Activated CD4-positive, alpha-beta T cell treated with anti-CD3 and anti-CD28 coated beads, Interleukin-2, amount 50 U/mL, for 24 hours (primary cell): ENCODE results near the gene ADAMTSL4.
"Not testable (repeated sequence)": the region's sequence is repeated elsewhere in the genome, so short reads cannot be mapped to it uniquely, and the experiment has no call there.

ENCODE experiments used
- DNase-seq, 2 donors: peaks; one replicate each; pipeline ENCODE4 v3.0.0-alpha.2; 2020; ENCODE audit warnings: low read depth in 1 of 2, low spot score in 1 of 2

The ADAMTSL4 gene

DNA sequence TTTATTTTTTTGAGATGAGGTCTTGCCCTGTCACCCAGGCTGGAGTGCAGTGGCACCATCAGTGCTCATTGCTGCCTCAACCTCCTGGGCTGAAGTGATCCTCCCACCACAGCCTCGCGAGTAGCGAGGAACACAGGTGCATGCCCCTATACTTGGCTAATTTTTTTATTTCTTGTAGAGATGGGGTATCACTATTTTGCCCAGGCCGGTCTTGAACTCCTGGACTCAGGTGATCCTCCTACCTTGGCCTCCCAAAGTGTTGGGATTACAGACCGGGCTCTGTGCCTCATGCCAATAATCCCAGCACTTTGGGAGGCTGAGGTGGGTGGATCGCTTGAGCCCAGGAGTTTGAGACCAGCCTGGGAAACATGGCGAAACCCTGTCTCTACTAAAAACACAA lies 32.2 kb downstream of the ADAMTSL4 start:
- DNase-seq = not testable (repeated sequence)

DNA sequence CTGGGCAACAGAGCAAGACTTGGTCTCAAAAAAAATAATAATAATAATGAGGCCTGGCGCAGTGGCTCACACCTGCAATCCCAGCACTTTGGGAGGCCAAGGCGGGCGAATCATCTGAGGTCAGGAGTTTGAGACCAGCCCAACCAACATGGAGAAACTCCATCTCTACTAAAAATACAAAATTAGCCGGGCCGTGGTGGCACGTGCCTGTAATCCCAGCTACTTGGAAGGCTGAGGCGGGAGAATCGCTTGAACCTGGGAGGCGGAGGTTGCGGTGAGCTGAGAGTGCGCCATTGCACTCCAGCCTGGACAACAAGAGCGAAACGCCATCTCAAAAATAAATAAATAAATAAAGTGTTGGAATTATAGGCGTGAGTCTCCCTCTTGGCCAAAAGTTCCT lies 32.8 kb downstream of the ADAMTSL4 start:
- not testable (repeated sequence) for DNase-seq

DNA sequence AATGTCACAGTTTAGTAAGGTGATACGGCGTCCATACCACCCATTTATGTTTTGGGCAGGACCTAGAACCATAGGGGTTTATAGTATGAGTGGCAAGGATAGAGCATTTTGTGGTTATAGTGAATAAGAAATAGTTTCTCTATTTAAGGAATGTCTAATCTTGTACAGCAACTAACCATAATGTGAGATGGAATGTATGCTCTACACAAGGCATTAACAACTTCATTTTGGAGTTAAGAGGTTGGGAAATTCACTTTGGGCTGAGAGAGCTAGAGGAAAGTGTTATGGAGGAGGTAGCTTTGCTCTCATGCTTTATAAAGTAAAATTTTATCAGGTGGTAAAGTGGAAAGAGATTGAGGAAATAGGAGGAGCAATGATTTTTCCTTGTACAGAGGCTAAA lies 33.2 kb downstream of the ADAMTSL4 start:
- DNase-seq = no peak

DNA sequence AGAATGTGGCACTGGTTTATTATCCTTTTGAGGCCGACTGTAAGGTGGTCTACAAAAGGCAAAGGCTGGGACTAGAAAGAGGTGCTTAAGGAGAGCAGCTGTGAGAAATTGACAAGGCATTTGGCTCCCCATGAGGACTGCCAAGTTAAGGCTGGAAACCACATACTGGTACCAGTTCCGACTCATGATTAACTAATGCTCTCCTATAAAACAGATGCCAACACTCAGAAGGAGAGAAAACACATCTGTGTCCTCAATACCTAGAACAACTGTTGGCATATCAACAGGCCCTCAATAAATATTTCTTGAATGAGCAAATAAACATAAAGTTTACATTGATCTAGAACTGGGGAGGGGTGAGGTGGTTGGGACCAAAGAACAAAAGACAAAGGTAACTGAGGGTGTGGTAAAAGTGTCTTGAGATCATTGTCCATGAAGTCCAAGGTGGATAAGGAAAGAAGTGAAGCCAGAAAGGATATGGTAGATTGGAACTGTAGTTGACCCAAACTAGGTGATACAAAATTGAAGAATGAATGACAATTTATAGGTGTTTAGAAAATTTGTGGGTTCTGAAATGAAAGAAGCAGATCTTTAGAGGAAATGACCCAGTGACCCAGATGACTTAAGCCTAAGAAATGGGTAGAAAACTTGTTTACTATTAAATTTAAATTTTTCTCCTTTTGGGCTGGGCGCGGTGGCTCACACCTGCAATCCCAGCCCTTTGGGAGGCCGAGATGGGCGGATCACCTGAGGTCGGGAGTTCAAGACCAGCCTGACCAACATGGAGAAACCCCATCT lies 47.1 kb downstream of the ADAMTSL4 start:
- DNase-seq = no peak

DNA sequence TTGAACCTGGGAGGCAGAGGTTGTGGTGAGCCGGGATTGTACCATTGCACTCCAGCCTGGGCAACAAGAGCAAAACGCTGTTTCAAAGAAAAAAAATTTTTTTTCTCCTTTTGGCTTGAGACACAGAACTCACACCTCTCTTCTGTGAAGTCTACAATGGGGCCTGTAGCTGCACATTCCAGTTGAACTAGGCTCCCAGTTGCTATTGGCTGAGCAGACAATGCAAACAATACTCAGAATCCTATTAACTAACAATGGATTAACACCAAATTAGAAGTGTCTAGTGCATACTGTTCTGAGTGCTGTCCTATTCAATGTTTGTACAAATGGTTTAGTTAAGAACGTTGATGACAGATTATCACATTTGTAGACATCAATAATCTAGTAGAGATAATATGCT lies 47.8 kb downstream of the ADAMTSL4 start:
- DNase-seq = no peak

DNA sequence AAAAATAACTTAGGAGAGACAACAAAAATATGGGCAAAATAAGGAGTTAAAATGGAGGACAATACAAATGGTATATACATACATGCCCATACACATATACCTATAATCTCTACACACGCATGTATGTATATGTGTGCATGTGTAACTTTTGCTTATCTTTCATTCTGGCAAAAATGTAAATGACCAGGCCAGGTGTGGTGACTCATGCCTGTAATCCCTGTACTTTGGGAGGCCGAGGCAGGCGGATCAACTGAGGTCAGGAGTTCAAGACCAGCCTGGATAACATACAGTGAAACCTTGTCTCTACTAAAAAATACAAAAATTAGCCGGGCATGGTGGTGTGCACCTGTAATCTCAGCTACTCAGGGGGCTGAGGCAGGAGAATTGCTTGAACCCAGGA lies 49.1 kb downstream of the ADAMTSL4 start:
- not testable (repeated sequence) for DNase-seq

DNA sequence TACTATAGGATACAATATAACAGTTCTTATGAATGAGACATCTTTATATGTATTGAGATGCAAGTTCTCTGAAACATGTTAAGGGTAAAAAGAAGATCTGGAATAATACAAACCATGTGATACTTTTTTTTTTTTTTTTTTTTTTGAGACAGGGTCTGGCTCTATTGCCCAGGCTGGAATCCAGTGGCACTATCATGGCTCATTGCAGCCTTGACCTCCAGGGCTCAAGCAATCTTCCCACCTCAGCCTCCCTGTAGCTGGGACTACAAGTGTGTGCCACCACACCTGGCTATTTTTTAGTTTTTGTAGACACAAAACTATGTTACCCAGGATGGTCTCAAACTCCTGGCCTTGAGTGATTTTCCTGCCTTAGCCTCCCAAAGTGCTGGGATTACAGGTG lies 52.3 kb downstream of the ADAMTSL4 start:
- no peak for DNase-seq

DNA sequence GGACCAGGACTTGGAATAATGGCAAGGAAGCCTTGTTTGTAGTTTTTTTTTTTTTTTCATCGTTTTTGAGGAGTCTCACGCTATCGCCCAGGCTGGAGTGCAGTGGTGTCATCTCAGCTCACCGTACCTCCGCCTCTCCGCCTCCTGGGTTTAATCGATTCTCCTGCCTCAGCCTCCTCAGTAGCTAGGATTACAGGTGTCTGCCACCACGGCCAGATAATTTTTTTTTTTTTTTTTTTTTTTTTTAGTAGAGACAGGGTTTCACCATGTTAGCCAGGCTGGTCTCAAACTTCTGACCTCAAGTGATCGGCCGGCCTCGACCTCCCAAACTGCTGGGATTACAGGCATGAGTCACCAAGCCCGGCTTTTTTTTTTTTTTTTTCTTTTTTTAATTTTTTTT lies 53.2 kb downstream of the ADAMTSL4 start:
- not testable (repeated sequence) for DNase-seq

DNA sequence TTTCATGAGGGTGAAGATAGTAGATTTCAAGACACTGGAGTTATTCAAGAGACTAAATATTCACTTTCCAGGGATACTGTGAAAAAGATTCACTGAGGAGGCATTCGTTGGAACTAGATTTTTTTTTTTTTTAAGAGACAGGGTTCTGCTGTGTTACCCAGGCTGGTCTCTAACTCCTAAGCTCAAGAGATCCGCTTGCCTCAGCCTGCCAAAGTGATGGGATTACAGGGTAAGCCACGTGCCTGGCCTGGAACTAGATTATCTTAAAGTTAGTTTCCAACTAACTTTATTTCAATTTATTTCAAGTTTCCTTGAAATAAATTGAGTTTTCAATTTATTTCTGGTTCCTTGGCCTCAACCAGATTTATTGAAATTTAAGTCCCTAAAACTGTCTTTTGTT lies 54.5 kb downstream of the ADAMTSL4 start:
- no peak for DNase-seq

DNA sequence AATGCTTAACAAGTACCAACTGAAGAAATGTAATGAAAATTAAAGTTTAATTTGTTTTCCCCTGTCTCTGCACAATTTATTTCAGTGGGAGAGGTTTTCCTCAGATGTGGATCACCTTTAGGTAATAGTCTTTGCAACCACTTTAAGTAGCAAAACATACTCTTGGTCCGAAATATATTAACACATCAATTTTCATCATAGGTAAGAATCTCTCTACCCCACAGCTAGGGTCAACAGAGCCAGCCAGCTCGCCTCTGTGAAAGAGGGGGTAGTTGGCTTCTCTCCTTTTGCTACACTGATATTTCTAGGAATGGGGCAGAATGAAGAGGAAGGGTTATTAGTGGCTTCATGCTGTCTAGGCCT lies 55.0 kb downstream of the ADAMTSL4 start:
- DNase-seq = no peak

DNA sequence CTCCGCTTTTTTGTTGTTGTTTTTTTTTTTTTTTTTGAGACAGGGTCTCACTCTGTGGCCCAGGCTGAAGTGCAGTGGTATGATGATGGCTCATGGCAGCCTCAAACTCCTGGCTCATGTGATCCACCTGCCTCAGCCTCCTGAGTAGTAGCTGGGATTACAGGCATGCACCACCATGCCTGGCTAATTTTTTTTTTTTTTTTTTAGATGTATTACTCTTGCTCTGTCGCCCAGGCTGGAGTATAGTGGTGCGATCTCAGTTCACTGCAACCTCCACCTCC lies 56.2 kb downstream of the ADAMTSL4 start:
- not testable (repeated sequence) for DNase-seq

DNA sequence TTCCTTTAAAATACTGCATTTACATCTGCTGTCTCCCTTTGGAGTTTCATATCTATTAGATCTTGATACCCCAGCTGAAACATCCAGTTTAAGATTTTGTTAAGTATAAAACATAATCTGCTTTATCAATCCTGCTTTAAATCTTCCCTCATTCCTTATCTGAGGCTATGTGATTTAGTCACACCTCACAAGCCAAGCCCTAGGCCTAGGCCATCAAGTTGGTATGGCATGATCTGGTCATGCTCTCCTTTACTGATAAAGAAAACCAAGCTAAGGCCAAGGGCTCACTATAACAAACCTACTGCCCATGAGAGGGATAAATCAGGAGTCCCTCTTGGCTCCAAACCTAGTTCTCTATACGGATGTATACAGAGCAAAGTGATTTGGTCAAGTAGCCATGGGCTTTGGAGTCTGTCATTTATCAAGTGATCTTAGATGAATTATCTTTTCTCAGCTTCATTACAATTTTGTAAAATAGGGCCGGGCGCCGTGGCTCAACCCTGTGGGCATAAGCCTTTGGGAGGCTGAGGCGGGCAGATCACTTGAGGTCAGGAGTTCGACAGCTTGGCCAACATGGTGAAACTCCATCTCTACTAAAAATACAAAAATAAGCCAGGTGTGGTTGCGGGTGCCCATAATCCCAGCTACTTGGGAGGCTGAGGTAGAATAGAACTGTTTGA lies 57.4 kb downstream of the ADAMTSL4 start:
- no peak for DNase-seq

DNA sequence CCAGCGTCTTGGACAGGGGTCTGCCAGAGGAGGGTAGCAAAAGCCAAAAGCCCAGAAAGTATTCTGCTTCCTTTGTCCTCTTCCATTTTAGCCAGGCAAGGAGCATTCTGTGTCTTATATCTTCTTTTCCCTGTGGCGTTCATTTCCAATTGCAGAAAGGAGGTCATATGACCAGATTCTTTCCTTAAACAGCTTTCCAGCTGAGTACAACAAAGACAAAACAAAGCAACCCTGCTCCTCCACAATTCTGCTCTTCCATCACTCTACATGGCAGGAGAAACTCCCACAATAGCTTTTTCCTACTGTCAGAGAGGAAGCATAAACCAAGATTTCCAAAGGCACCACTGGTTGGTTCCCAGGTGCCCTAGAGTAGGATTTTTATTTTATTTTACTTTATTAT lies 60.5 kb downstream of the ADAMTSL4 start:
- DNase-seq = no peak
